B cell (primary cell): ENCODE data around the gene LRRC14B.

Experiments used
- EZH2 ChIP-seq: IDR thresholded peaks from 2 replicates; pipeline ENCODE4 v1.6.1; 2012; ENCODE audit warnings: borderline replicate concordance, low read depth, mild to moderate bottlenecking, moderate library complexity, low read length; ENCODE audit not compliant: insufficient read depth, poor library complexity, severe bottlenecking
- TF ChIP-seq, protein P1 (sequence below): fragments of 200-600 bp; IDR thresholded peaks from one replicate; pipeline ENCODE4 v1.8.0; 2022; ENCODE audit warnings: antibody characterized with exemption, mild to moderate bottlenecking

DNA sequence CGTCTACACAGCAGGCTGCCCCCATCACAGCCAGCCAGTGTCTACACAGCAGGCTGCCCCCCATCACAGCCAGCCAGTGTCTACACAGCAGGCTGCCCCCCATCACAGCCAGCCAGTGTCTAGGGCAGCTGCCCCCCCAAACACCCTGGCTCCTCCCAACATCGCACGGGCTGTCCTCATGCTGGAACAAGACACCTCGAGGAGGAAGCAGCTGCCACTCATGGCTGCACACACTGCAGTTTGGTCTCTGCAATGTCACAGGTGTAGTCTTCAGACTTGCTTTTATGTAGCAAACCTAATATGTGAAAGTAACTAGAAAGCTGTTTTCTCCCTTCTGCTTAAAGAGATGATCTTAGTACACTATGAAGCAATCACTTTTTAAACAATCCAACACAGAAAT lies 9.7 kb downstream of the LRRC14B start:
- TF ChIP-seq, protein P1, sequence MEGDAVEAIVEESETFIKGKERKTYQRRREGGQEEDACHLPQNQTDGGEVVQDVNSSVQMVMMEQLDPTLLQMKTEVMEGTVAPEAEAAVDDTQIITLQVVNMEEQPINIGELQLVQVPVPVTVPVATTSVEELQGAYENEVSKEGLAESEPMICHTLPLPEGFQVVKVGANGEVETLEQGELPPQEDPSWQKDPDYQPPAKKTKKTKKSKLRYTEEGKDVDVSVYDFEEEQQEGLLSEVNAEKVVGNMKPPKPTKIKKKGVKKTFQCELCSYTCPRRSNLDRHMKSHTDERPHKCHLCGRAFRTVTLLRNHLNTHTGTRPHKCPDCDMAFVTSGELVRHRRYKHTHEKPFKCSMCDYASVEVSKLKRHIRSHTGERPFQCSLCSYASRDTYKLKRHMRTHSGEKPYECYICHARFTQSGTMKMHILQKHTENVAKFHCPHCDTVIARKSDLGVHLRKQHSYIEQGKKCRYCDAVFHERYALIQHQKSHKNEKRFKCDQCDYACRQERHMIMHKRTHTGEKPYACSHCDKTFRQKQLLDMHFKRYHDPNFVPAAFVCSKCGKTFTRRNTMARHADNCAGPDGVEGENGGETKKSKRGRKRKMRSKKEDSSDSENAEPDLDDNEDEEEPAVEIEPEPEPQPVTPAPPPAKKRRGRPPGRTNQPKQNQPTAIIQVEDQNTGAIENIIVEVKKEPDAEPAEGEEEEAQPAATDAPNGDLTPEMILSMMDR = no peak
- no peak for TF ChIP-seq EZH2
